ENCODE measurements around the gene CCDC188.

Gene CCDC188

GRCh38 chr22:20172141-20172613, 21.3 kb upstream of the CCDC188 start:
- Histone ChIP-seq H2AFZ (ENCODE audit: low read depth, low read length) (no peak overlapping the region), H4K20me1 (ENCODE audit: insufficient read depth, low read length) (0 out of 2 replicates have a peak, but pooled peaks cover 4% of the 10 kb centered on the region), H3K4me2 (ENCODE audit: insufficient read depth, low read length) (no peak overlapping the region), H3K4me3 (ENCODE audit: low read depth in 1 of 2, low read length in 2 of 2) (no peak overlapping the region), H3K36me3 (ENCODE audit: insufficient read depth, low read length) (no peaks in the 10 kb centered on the region), H3K9me3 (ENCODE audit: insufficient read depth, low read length, severe bottlenecking) (no peaks in the 10 kb centered on the region), H3K27me3 (ENCODE audit: insufficient read depth, low read length, poor library complexity) (no peaks in the 10 kb centered on the region), H3K9ac (ENCODE audit: low read depth, low read length) (no peak overlapping the region), H3K79me2 (ENCODE audit: insufficient read depth, low read length) (no peaks in the 10 kb centered on the region), H3K4me1 (ENCODE audit: insufficient read depth, low read length) (no peaks in the 10 kb centered on the region), H3K27ac (ENCODE audit: low read length) (no peak overlapping the region)
- ATAC-seq (ENCODE audit: insufficient read depth, low read depth) (no peak), DNase-seq (no peak)
- TF ChIP-seq EZH2 (IDR thresholded peaks at IDR 0.05; ENCODE audit: borderline replicate concordance, low read depth, low read length, severe bottlenecking), result no peak
- no peak for TF ChIP-seq CTCF (IDR thresholded peaks at IDR 0.05; ENCODE audit: borderline replicate concordance, extremely low read depth, low read length, poor library complexity, severe bottlenecking)

- DNase-seq (no peak), ATAC-seq (ENCODE audit: insufficient read depth, low read depth) (no peak)
Observed at GRCh38 chr22:20171288-20172140, 20.7 kb upstream of the CCDC188 start.

GRCh38 chr22:20170170-20170569, 19.3 kb upstream of the CCDC188 start:
- Histone ChIP-seq H3K9me3 (ENCODE audit: insufficient read depth, low read length, severe bottlenecking) (no peaks in the 10 kb centered on the region), H3K9ac (ENCODE audit: low read depth, low read length) (no peak overlapping the region), H4K20me1 (ENCODE audit: insufficient read depth, low read length) (0 out of 2 replicates have a peak, but pooled peaks cover 4% of the 10 kb centered on the region), H3K27me3 (ENCODE audit: insufficient read depth, low read length, poor library complexity) (no peaks in the 10 kb centered on the region), H3K36me3 (ENCODE audit: insufficient read depth, low read length) (no peaks in the 10 kb centered on the region), H2AFZ (ENCODE audit: low read depth, low read length) (no peak overlapping the region), H3K4me1 (ENCODE audit: insufficient read depth, low read length) (no peaks in the 10 kb centered on the region), H3K4me2 (ENCODE audit: insufficient read depth, low read length) (no peak overlapping the region), H3K27ac (ENCODE audit: low read length) (no peak overlapping the region), H3K79me2 (ENCODE audit: insufficient read depth, low read length) (no peaks in the 10 kb centered on the region), H3K4me3 (ENCODE audit: low read depth in 1 of 2, low read length in 2 of 2) (no peak overlapping the region)
- no peak for ATAC-seq (ENCODE audit: insufficient read depth, low read depth)
- no peak for TF ChIP-seq CTCF (IDR thresholded peaks at IDR 0.05; ENCODE audit: borderline replicate concordance, extremely low read depth, low read length, poor library complexity, severe bottlenecking)
- TF ChIP-seq EZH2 (IDR thresholded peaks at IDR 0.05; ENCODE audit: borderline replicate concordance, low read depth, low read length, severe bottlenecking), result no peak
- DNase-seq, result no peak

More at GRCh38 chr22:20171288-20172140, 20.7 kb upstream of the CCDC188 start:
- H3K27me3 ChIP-seq (ENCODE audit: insufficient read depth, low read length, poor library complexity), result no peaks in the 10 kb centered on the region
- H3K4me2 ChIP-seq (ENCODE audit: insufficient read depth, low read length), result no peak overlapping the region
- no peak overlapping the region for H3K9ac ChIP-seq (ENCODE audit: low read depth, low read length)
- 0 out of 2 replicates have a peak, but pooled peaks cover 4% of the 10 kb centered on the region for H4K20me1 ChIP-seq (ENCODE audit: insufficient read depth, low read length)
- H3K79me2 ChIP-seq (ENCODE audit: insufficient read depth, low read length), result no peaks in the 10 kb centered on the region
- no peak overlapping the region for H3K4me3 ChIP-seq (ENCODE audit: low read depth in 1 of 2, low read length in 2 of 2)
- H3K9me3 ChIP-seq (ENCODE audit: insufficient read depth, low read length, severe bottlenecking), result no peaks in the 10 kb centered on the region
- TF ChIP-seq EZH2 (IDR thresholded peaks at IDR 0.05; ENCODE audit: borderline replicate concordance, low read depth, low read length, severe bottlenecking) (no peak), CTCF (IDR thresholded peaks at IDR 0.05; ENCODE audit: borderline replicate concordance, extremely low read depth, low read length, poor library complexity, severe bottlenecking) (no peak)
- H3K27ac ChIP-seq (ENCODE audit: low read length), result no peak overlapping the region
- no peak overlapping the region for H2AFZ ChIP-seq (ENCODE audit: low read depth, low read length)
- no peaks in the 10 kb centered on the region for H3K4me1 ChIP-seq (ENCODE audit: insufficient read depth, low read length)
- H3K36me3 ChIP-seq (ENCODE audit: insufficient read depth, low read length), result no peaks in the 10 kb centered on the region
